Neural crest cell (in vitro differentiated cells): ENCODE data around the gene PCDHGB2. TPM values are rescaled to one million over a fixed set of nuclear protein-coding genes. Genes with fewer than 3 reads are reported as not detected.

ENCODE experiments used
- DNase-seq: peaks from one replicate; pipeline ENCODE4 v3.0.0; 2021; ENCODE audit warnings: low read depth, mixed read lengths, low spot score
- H3K27ac Mint-ChIP-seq: one replicate; pipeline ENCODE4 v1.8.0; 2021; ENCODE audit warnings: mild to moderate bottlenecking, mixed read lengths; ENCODE audit not compliant: unreplicated experiment
- H3K27me3 Mint-ChIP-seq: 2 replicates; pipeline ENCODE4 v1.8.0; 2021; ENCODE audit warnings: low read depth, mild to moderate bottlenecking, mixed read lengths
- H3K36me3 Mint-ChIP-seq: 2 replicates; pipeline ENCODE4 v1.8.0; 2021; ENCODE audit warnings: low read depth, mild to moderate bottlenecking, mixed read lengths
- H3K4me1 Mint-ChIP-seq: 2 replicates; pipeline ENCODE4 v1.8.0; 2021; ENCODE audit warnings: mixed read lengths
- H3K4me3 Mint-ChIP-seq: one replicate; pipeline ENCODE4 v1.8.0; 2021; ENCODE audit warnings: mild to moderate bottlenecking, mixed read lengths
- H3K9me3 Mint-ChIP-seq: 2 replicates; pipeline ENCODE4 v1.8.0; 2021; ENCODE audit warnings: mixed read lengths
- CTCF ChIP-seq: fragments of 200-600 bp; sonication (generic); conservative IDR thresholded peaks from 2 replicates; pipeline ENCODE4 v1.5.0; 2021; ENCODE audit warnings: antibody characterized with exemption, mild to moderate bottlenecking
- total RNA-seq: library from RNA; stranded (reverse); gene quantifications from 2 replicates; pipeline ENCODE4 v1.2.1, GENCODE V29; 2021

Gene PCDHGB2
- total RNA-seq, 1 donor from 2014 or later: 1.3 TPM

- no peak for DNase-seq
- peaks cover 42% of the 10 kb centered on the region for H3K36me3 Mint-ChIP-seq
- H3K4me3 Mint-ChIP-seq: no peak overlapping the region
- H3K4me1 Mint-ChIP-seq: no peaks in the 10 kb centered on the region
- peaks cover 20% of the 10 kb centered on the region for H3K9me3 Mint-ChIP-seq
- no peak for TF ChIP-seq CTCF
- H3K27ac Mint-ChIP-seq: no peak overlapping the region
- no peaks in the 10 kb centered on the region for H3K27me3 Mint-ChIP-seq
Observed at GRCh38 chr5:141356133-141356532, 3.7 kb upstream of the PCDHGB2 start.

GRCh38 chr5:141356950-141357349, 2.8 kb upstream of the PCDHGB2 start:
- Mint-ChIP-seq H3K4me3 (no peak overlapping the region), H3K9me3 (peaks cover 20% of the 10 kb centered on the region), H3K27me3 (no peaks in the 10 kb centered on the region), H3K27ac (no peak overlapping the region), H3K36me3 (peaks cover 44% of the 10 kb centered on the region), H3K4me1 (no peaks in the 10 kb centered on the region)
- no peak for DNase-seq
- no peak for TF ChIP-seq CTCF

GRCh38 chr5:141360685-141361084, 891 bp downstream of the PCDHGB2 start:
- H3K27me3 Mint-ChIP-seq: no peaks in the 10 kb centered on the region
- TF ChIP-seq CTCF: no peak
- peaks cover 54% of the 10 kb centered on the region for H3K36me3 Mint-ChIP-seq
- no peak overlapping the region for H3K27ac Mint-ChIP-seq
- H3K4me1 Mint-ChIP-seq: no peaks in the 10 kb centered on the region
- H3K9me3 Mint-ChIP-seq: peaks cover 24% of the 10 kb centered on the region
- no peak overlapping the region for H3K4me3 Mint-ChIP-seq
- DNase-seq: no peak

- Mint-ChIP-seq H3K27me3 (no peaks in the 10 kb centered on the region), H3K36me3 (peaks cover 49% of the 10 kb centered on the region), H3K27ac (no peak overlapping the region), H3K4me3 (no peak overlapping the region), H3K9me3 (peaks cover 20% of the 10 kb centered on the region), H3K4me1 (no peaks in the 10 kb centered on the region)
- DNase-seq: no peak
- TF ChIP-seq CTCF: no peak
Observed at GRCh38 chr5:141362719-141363118, 2.9 kb downstream of the PCDHGB2 start.

- no peak for DNase-seq
- Mint-ChIP-seq H3K27me3 (no peaks in the 10 kb centered on the region), H3K9me3 (peaks cover 16% of the 10 kb centered on the region), H3K4me1 (no peaks in the 10 kb centered on the region), H3K4me3 (no peak within 1 kb of the TSS), H3K27ac (no peak within 1 kb of the TSS), H3K36me3 (peaks cover 43% of the 10 kb centered on the region)
- TF ChIP-seq CTCF: no peak
Observed at GRCh38 chr5:141363952-141364660, 4.3 kb downstream of the PCDHGB2 start, which contains the start of gene PCDHGA5. TSS of gene PCDHGA5 (plus strand) at chr5:141364162. CDS start at chr5:141364331, 169 bp downstream.
